LHCN-M2 (cell line): ENCODE data around the gene FBXW10B. TPM values are rescaled to one million over a fixed set of nuclear protein-coding genes. Genes with fewer than 3 reads are reported as not detected.
"Not testable (repeated sequence)": the region's sequence is repeated elsewhere in the genome, so short reads cannot be mapped to it uniquely, and the experiment has no call there.

Experiments
- DNase-seq: peaks from one replicate; pipeline ENCODE4 v3.0.0-alpha.2; 2012; ENCODE audit warnings: low read depth
- polyA plus RNA-seq: library from polyadenylated mRNA; unstranded; fragments of >200 nt; gene quantifications from one replicate; pipeline ENCODE4 v1.2.1, GENCODE V29; 2012; ENCODE audit warnings: missing spikeins
- total RNA-seq: library from RNA; depleted of rRNA; stranded (reverse); fragments of >200 nt; gene quantifications from 2 replicates; pipeline ENCODE4 v1.2.3, GENCODE V29; 2014; rRNA removed

FBXW10B gene
- total RNA-seq: 0.83 and 1.1 TPM in 2 replicates
- 1.2 TPM for polyA plus RNA-seq

- not testable (repeated sequence) for DNase-seq
Observed at GRCh38 chr17:15619331-15620058, at the start of gene FBXW10B. Gene FBXW10B (minus strand): TSS chr17:15619704. CDS start chr17:15619512, 192 bp downstream.

DNA sequence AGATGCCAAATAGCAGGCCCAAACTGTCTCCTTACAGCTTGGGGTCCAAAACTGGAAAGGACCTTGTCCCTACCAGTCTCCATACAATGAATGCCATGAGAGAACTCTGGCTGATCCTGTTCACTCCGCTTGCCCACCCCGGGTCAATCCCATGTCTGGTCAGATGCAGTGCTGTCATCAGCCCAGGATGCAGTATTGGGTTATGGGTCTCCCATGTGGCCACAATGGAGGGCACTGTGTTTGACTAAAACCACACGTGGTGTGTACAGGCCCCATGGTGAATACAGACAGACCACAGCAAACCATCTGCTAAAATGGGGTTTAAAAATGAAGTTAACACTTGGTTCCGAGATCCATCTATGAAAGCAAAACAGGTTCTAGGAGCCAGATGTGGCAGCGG, 44.2 kb upstream of the FBXW10B start:
- no peak for DNase-seq

- no peak for DNase-seq
Observed at GRCh38 chr17:15663176-15663575, 43.7 kb upstream of the FBXW10B start.

DNA sequence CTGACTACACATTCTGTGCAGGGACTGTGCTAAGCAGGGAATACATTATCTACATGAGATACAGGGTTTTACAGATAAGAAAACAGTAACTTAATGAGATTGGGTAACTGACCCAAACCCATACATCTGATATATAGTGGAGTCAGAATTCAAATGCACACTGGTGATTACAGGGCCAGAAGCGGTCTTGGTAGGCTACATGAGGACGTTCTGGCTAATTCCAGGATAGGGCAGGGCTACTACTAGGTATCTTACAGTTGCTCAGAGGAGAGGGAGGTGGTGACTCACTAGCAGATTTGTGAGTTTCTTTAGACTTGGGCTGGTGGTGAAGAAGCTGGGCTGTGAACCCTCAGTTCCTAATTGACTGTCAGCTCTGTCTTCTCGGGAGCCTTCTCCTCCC, 43.2 kb upstream of the FBXW10B start:
- no peak for DNase-seq

- no peak for DNase-seq
Observed at GRCh38 chr17:15660077-15660476, 40.6 kb upstream of the FBXW10B start.

DNA sequence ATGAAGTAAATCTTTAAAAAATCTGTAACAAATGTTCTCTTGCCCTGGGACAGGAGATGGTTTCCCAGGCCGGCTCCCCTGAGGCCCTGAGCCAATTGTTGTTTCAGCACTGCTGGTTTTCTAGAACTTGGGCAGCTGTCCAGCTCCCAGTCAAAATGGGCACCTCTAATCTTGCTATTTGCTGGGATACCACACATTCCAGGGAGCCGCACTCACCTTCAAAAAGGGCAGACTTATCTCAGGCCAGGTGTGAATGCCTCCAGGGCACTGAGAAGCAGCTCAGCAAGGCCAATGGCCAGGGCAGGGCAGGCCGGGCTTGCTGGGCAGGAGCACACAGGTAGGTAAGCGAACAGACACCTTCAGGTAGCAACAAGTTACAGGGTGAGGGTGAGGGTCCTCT, 40.2 kb upstream of the FBXW10B start:
- peak; percentile 65 for DNase-seq

- DNase-seq: peak; percentile 33
Observed at GRCh38 chr17:15659236-15659635, 39.7 kb upstream of the FBXW10B start.

- no peak for DNase-seq
Observed at GRCh38 chr17:15658296-15658695, 38.8 kb upstream of the FBXW10B start.

DNA sequence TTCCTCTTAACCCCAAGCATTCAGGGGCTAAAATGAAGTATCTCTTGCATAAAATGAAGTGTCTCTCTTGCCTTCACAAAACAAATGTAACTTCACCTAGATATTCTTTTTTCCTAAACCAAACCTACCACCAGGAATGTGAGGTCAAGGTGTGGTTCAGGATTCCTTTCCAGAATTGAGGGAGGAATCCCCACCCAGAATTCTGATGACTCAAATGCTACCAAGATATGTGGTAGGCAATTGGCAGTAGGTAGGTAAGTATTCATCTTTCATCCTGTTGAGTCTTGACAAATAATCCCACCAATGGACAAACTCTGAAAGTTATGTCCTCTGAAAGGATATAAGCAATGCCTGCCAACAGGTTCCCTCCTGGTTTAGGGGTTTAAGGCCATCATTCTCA, 38.4 kb upstream of the FBXW10B start:
- no peak for DNase-seq

- no peak for DNase-seq
Observed at GRCh38 chr17:15654886-15655561, 35.5 kb upstream of the FBXW10B start.

DNA sequence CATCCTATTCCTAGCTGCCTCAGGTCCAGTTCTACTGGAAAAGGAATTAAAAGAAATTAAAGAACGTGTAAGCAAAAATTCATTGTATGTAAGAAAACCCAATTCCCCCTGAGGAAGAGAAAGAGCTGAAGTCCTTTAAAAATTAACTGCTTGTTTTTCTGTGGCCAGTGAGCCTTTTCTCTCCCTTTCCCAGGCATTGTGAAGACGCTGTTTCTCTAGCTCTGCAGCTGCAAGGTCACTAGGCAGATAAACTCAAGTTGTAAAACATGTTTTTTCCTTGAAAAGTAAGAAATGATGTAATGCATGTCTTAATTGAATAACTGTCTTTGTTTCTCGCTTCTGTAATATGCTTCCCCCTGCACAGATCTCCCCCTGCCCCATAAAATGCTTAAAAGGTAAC, 34.9 kb upstream of the FBXW10B start:
- not testable (repeated sequence) for DNase-seq

GRCh38 chr17:15652960-15653359, 33.5 kb upstream of the FBXW10B start:
- DNase-seq: no peak

GRCh38 chr17:15651583-15652110, 32.1 kb upstream of the FBXW10B start:
- peak; percentile 100 for DNase-seq

GRCh38 chr17:15650741-15651582, 31.5 kb upstream of the FBXW10B start:
- DNase-seq: no peak

GRCh38 chr17:15649861-15650421, 30.4 kb upstream of the FBXW10B start:
- DNase-seq: peak; percentile 35

GRCh38 chr17:15648386-15648785, 28.9 kb upstream of the FBXW10B start:
- peak; percentile 34 for DNase-seq

- peak; percentile 51 for DNase-seq
Observed at GRCh38 chr17:15645942-15646312, 26.4 kb upstream of the FBXW10B start.

GRCh38 chr17:15645099-15645941, 25.8 kb upstream of the FBXW10B start:
- DNase-seq: peak; percentile 73

- not testable (repeated sequence) for DNase-seq
Observed at GRCh38 chr17:15642505-15643251, 23.2 kb upstream of the FBXW10B start.

DNA sequence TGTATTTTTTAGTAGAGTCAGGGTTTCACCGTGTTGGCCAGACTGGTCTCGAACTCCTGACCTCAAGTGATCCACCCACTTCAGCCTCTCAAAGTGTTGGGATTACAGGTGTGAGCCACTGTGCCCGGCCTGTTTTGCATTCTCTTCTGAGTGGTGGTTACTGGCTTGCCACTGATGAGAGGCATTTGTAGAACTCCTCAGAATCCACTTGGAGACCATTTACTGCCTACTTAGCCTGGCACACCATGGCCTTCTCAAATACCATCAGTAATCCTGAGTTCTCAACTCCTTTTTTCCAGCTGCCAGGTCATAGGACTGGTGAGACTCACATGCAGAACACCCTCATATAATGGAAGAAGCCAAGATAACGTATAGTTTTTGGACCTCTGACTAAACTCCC, 22.5 kb upstream of the FBXW10B start:
- DNase-seq: not testable (repeated sequence)
